OCI-M2 (cell line): Measurements from ENCODE around the gene NMD3.
"Not testable (repeated sequence)": the region's sequence is repeated elsewhere in the genome, so short reads cannot be mapped to it uniquely, and the experiment has no call there.

Experiments
- DNase-seq: peaks from one replicate; lab custom pipeline; 2025; ENCODE audit not compliant: unreplicated experiment; lab: John Stamatoyannopoulos, UW

Gene NMD3

GRCh38 chr3:161220850-161221753 is at the start of gene NMD3:
Gene NMD3, plus strand, starts transcription at chr3:161221311. Its CDS starts 703 bp downstream, at chr3:161222014.
- DNase-seq: no peak

GRCh38 chr3:161171639-161172552 is 49.2 kb upstream of the NMD3 start:
- no peak for DNase-seq

GRCh38 chr3:161175506-161175905 is 45.6 kb upstream of the NMD3 start:
- DNase-seq: no peak

GRCh38 chr3:161177991-161178390 is 43.1 kb upstream of the NMD3 start:
- DNase-seq: no peak

- DNase-seq: not testable (repeated sequence)
Observed at GRCh38 chr3:161181371-161181770, 39.7 kb upstream of the NMD3 start.

- DNase-seq: no peak
Observed at GRCh38 chr3:161187046-161187445, 34.1 kb upstream of the NMD3 start.

- no peak for DNase-seq
Observed at GRCh38 chr3:161197855-161198850, 23.0 kb upstream of the NMD3 start.

- DNase-seq: no peak
Observed at GRCh38 chr3:161199926-161200325, 21.2 kb upstream of the NMD3 start.

- no peak for DNase-seq
Observed at GRCh38 chr3:161203485-161204098, 17.5 kb upstream of the NMD3 start.

- no peak for DNase-seq
Observed at GRCh38 chr3:161208931-161209330, 12.2 kb upstream of the NMD3 start.

- no peak for DNase-seq
Observed at GRCh38 chr3:161212171-161212771, 8.8 kb upstream of the NMD3 start.

GRCh38 chr3:161212906-161213305 is 8.2 kb upstream of the NMD3 start:
- no peak for DNase-seq

GRCh38 chr3:161213644-161214043 is 7.5 kb upstream of the NMD3 start:
- DNase-seq: no peak

- DNase-seq: no peak
Observed at GRCh38 chr3:161215185-161215584, 5.9 kb upstream of the NMD3 start.

- DNase-seq: no peak
Observed at GRCh38 chr3:161217496-161217895, 3.6 kb upstream of the NMD3 start.

- DNase-seq: no peak
Observed at GRCh38 chr3:161219495-161219894, 1.6 kb upstream of the NMD3 start.

- DNase-seq: no peak
Observed at GRCh38 chr3:161221806-161222600, 892 bp downstream of the NMD3 start.

- no peak for DNase-seq
Observed at GRCh38 chr3:161222662-161223061, 1.6 kb downstream of the NMD3 start.

- no peak for DNase-seq
Observed at GRCh38 chr3:161224786-161225185, 3.7 kb downstream of the NMD3 start.
